BJ (cell line): ENCODE measurements around the gene LINC00237. TPM values are rescaled to one million over a fixed set of nuclear protein-coding genes. Genes with fewer than 3 reads are reported as not detected.

Experiments
- CTCF ChIA-PET: fragments of 350-600 bp; formaldehyde crosslinking; extraction: SDS; loops from one replicate; lab custom pipeline; 2021; ENCODE audit warnings: antibody characterized with exemption, inconsistent platforms; lab: Yijun Ruan, JAX
- POLR2A ChIA-PET: fragments of 300-600 bp; sonication (Branson Sonifier 250); formaldehyde crosslinking; extraction: SDS; loops from one replicate; lab custom pipeline; 2021; ENCODE audit warnings: antibody characterized with exemption; lab: Charles Lee
- DNase-seq: peaks from one replicate; pipeline ENCODE4 v3.0.0-alpha.2; 2011; ENCODE audit warnings: low read depth
- H3K27me3 ChIP-seq: 2 replicates; pipeline ENCODE4 v1.6.0; 2011; ENCODE audit warnings: low read length; ENCODE audit not compliant: control insufficient read depth, insufficient read depth
- H3K36me3 ChIP-seq: 2 replicates; pipeline ENCODE4 v1.5.1; 2011; ENCODE audit warnings: low read length; ENCODE audit not compliant: control insufficient read depth, insufficient read depth
- H3K4me3 ChIP-seq: 2 replicates; pipeline ENCODE4 v1.5.1; 2011; ENCODE audit warnings: low read depth, mild to moderate bottlenecking, control low read depth, low read length
- polyA minus RNA-seq: library from RNA; depleted of rRNA, polyadenylated mRNA; stranded (reverse); fragments of >200 nt; gene quantifications from 2 replicates; pipeline ENCODE4 v1.2.3, GENCODE V29; 2011; rRNA and poly(A)+ RNA removed
- polyA plus RNA-seq: library from polyadenylated mRNA; depleted of rRNA; stranded (reverse); fragments of >200 nt; gene quantifications from 2 replicates; pipeline ENCODE4 v1.2.3, GENCODE V29; 2011; rRNA removed
- TF ChIP-seq, protein P1 (sequence below): IDR thresholded peaks from 2 replicates; pipeline ENCODE4 v1.5.1; 2011; ENCODE audit warnings: low read depth, mild to moderate bottlenecking, control low read depth, inconsistent platforms, low read length, moderate library complexity; ENCODE audit not compliant: insufficient read depth

Gene LINC00237
- polyA plus RNA-seq, result not detected in 2 replicates
- polyA minus RNA-seq, result not detected in 2 replicates

GRCh38 chr20:21106171-21107017 is at the start of gene LINC00237:
Gene LINC00237, minus strand, starts transcription at chr20:21106358.
- H3K4me3 ChIP-seq, result no peak within 1 kb of the TSS
- peaks cover 58% of the 10 kb centered on the region for H3K27me3 ChIP-seq
- TF ChIP-seq, protein P1, sequence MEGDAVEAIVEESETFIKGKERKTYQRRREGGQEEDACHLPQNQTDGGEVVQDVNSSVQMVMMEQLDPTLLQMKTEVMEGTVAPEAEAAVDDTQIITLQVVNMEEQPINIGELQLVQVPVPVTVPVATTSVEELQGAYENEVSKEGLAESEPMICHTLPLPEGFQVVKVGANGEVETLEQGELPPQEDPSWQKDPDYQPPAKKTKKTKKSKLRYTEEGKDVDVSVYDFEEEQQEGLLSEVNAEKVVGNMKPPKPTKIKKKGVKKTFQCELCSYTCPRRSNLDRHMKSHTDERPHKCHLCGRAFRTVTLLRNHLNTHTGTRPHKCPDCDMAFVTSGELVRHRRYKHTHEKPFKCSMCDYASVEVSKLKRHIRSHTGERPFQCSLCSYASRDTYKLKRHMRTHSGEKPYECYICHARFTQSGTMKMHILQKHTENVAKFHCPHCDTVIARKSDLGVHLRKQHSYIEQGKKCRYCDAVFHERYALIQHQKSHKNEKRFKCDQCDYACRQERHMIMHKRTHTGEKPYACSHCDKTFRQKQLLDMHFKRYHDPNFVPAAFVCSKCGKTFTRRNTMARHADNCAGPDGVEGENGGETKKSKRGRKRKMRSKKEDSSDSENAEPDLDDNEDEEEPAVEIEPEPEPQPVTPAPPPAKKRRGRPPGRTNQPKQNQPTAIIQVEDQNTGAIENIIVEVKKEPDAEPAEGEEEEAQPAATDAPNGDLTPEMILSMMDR, result no peak
- POLR2A ChIA-PET, result no interaction called here
- H3K36me3 ChIP-seq, result no peaks in the 10 kb centered on the region
- CTCF ChIA-PET, result no interaction called here
- no peak for DNase-seq

GRCh38 chr20:21155268-21155667 is 49.1 kb upstream of the LINC00237 start:
- Histone ChIP-seq H3K4me3 (no peak overlapping the region), H3K27me3 (no peaks in the 10 kb centered on the region), H3K36me3 (peaks cover 1% of the 10 kb centered on the region; the same call in 1 of the 2 replicates)
- DNase-seq, result no peak
- ChIA-PET CTCF (interaction anchor here (1.0 to 1.3 kb wide), 2 partner anchors 27 to 29 kb away, joined by 3 to 4 read pairs; no protein-coding TSS in a partner anchor), POLR2A (no interaction called here)
- TF ChIP-seq, protein P1, result no peak

DNA sequence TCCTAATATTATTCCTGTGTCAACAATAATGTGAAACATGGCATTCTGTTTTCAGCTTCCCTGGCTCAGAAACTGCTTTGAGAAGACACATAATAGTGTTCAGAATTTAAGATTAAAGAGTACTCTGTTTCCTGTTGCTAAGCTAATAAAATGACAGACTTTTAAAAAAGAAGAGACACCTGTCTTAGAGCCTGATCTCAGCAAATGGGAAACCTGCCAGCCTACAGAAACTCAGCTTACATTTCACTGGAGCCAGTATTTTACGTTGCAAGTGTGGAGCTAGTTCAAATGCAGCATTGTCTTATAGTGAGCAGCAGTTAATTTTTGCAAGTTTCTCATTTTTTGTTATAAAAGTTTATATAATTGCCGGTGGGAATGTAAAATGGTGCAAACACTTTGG is 48.5 kb upstream of the LINC00237 start:
- TF ChIP-seq, protein P1, result no peak
- DNase-seq, result no peak
- CTCF ChIA-PET, result interaction anchor here (1.0 kb wide), 1 partner anchor 28 kb away, joined by 4 read pairs; no protein-coding TSS in a partner anchor
- Histone ChIP-seq H3K27me3 (no peaks in the 10 kb centered on the region), H3K4me3 (no peak overlapping the region), H3K36me3 (peaks cover 4% of the 10 kb centered on the region; the same call in 1 of the 2 replicates)
- POLR2A ChIA-PET, result no interaction called here

- no peak overlapping the region for H3K4me3 ChIP-seq
- CTCF ChIA-PET, result no interaction called here
- H3K27me3 ChIP-seq, result no peaks in the 10 kb centered on the region
- no peak for DNase-seq
- TF ChIP-seq, protein P1, result no peak
- POLR2A ChIA-PET, result no interaction called here
- H3K36me3 ChIP-seq, result peaks cover 4% of the 10 kb centered on the region; the same call in 1 of the 2 replicates
Measured at GRCh38 chr20:21151791-21152190, 45.6 kb upstream of the LINC00237 start.

DNA sequence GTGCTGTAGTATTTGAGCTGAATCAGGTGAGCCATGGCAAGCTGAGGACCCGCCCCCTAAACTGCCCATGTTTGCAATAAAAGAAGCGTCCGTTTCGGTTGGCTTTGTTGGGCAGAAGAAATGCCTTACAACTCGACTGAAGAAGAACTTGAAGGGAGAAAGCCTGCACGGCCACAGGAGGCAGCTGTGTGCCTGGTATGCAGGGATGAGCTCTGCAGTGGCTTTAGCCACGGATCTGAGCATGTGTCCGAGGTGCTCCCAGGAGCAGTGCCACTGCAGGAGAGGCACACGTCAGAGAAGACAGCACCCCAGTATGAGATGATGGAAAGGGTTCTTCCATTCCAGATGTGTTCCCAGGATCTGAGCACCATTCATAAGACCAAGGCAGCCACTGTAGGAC is 43.2 kb upstream of the LINC00237 start:
- Histone ChIP-seq H3K27me3 (no peaks in the 10 kb centered on the region), H3K4me3 (no peak overlapping the region), H3K36me3 (peaks cover 4% of the 10 kb centered on the region; the same call in 1 of the 2 replicates)
- CTCF ChIA-PET, result no interaction called here
- POLR2A ChIA-PET, result no interaction called here
- TF ChIP-seq, protein P1, result no peak
- no peak for DNase-seq
